Femur (tissue), 1 donor: ENCODE data around the gene TNIK.
"Not testable (repeated sequence)": the region's sequence is repeated elsewhere in the genome, so short reads cannot be mapped to it uniquely, and the experiment has no call there.

Experiments
- DNase-seq: peaks from one replicate; pipeline ENCODE4 v3.0.0-alpha.2; 2017

Gene TNIK

DNA sequence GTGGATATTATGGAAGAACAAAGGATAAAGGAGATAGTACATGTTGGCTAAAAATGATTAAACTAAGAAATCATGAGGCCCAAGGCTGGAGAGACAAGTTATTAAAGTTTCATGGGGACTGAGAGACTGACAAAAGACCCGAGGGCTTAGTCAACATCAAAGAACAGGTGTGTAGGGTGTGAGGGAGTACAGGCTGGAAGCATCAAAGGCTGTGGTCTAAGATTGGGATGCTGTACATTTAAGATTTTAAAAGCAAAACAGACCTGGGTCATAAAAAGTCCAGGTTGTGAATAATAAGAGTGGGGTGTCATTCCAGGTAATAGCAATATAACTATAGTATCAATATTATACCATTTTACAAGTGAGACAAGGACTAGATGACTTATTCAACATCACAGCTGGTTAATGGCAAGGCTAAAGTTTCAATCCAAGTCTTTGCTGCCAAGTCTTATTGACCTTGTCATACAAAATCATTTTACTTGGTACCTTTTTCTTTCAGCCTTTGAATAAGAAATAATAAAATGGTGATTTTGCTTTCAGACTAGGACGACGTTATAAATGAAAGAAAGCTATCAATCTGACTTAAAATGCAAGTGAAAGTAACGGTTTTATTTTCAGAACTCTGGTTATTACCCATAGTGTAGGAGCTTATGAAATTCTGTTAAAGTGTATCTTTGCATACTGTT is 211.6 kb downstream of the TNIK start:
- DNase-seq: no peak

DNA sequence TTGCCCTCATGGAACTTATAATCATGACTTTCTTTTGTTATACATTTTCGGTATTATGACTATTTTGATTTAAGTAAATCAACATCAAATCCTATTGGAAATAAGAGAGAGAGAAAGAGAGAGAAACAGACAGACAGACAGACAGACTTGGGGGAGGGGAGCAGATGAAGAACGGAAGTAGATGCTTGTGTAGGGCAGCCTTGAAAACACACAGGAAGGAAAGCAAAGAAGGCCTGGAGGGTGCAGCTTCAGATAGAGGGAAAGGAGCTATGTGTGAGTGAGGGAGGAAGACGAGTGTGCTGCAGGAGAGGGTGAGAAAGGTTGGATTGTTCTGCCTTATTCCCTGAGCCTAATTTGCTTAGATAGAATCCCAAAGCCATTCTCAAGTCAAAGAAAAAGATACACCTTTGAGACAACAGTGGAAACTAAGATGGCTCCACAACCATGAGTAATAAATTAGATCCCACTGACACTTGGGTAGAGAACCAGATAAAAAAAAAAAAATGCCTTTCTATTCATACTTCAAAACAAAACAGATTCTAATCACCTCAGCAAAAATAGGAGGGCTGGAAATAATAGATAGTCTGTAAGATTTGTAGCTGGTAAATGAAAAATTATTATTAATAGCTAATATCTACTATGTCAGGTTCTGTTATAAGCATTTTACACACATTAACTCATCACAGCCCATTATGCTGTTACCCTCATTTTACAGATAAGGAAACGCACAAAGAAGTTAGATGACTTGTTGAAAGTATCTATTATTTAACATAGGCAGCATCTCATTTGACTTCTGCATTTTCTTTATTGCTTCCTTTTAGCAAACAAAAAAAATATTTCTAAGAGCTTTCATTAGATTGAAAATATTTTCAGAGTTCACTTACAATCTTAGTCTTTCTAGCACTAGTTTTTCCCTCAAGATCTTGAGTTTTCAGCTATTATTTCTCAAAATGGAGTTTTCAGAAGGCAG is 214.1 kb downstream of the TNIK start:
- DNase-seq: no peak

DNA sequence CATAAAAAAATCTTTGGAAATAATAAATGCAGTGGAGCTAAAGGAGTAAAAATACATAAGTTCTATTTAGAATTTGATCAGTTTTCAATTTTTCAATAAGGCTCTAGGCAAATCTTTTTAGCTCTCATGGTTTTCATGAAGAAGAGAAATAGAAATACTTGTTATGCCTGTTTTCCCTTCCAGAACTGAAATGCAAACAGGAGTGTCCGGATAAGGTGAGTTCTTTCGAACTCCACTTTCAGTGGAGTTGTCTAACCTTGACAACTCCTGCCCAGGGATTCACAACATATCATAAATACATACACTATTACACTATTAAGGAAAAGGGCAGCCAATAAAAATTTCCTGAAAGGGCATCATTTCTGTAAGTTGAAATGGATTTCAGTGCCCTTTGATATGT is 217.3 kb downstream of the TNIK start:
- DNase-seq: no peak

DNA sequence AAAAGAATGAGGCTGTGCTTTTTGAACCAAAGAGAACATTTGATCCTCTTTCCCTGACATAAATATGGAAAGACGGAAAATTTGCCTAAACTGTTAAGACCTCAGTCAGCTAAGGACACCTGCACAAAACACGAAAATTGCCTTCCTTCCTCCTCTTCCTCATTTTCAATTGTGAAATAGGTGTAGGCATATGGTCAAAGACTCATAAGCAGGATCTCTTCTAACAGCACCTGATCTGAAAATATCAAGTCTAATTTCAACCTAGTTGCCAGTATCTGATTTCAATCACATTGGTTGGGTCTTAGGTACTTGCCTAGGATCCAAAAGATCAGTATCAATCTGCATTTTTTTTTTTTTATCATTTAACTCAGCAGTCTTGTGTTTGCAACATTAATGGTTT is 218.0 kb downstream of the TNIK start:
- no peak for DNase-seq

DNA sequence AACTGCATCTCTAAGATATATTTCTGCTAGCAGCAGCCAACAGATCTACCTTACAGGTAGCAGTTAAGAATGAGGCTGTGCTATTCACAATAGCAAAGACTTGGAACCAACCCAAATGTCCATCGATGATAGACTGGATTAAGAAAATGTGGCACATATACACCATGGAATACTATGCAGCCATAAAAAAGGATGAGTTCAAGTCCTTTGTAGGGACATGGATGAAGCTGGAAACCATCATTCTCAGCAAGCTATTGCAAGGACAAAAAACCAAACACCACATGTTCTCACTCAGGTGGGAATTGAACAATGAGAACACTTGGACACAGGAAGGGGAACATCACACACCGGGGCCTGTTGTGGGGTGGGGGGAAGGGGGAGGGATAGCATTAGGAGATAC is 218.6 kb downstream of the TNIK start:
- DNase-seq: not testable (repeated sequence)

DNA sequence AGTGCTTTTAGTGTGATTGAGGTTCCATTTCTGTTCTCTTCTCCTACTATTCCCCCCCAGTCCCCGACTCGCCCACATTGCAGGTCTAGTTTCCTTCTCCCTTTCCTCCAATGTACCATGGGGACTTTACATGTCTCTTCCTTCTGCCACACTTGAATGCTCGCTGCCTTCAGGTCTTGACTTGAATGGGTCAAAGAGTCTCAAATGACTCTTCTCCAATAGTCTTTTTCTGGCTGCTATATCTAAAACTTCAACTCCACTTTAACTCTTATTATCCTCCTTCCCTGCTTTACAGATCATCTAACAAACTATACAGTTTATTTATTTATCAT is 219.7 kb downstream of the TNIK start:
- DNase-seq: no peak

DNA sequence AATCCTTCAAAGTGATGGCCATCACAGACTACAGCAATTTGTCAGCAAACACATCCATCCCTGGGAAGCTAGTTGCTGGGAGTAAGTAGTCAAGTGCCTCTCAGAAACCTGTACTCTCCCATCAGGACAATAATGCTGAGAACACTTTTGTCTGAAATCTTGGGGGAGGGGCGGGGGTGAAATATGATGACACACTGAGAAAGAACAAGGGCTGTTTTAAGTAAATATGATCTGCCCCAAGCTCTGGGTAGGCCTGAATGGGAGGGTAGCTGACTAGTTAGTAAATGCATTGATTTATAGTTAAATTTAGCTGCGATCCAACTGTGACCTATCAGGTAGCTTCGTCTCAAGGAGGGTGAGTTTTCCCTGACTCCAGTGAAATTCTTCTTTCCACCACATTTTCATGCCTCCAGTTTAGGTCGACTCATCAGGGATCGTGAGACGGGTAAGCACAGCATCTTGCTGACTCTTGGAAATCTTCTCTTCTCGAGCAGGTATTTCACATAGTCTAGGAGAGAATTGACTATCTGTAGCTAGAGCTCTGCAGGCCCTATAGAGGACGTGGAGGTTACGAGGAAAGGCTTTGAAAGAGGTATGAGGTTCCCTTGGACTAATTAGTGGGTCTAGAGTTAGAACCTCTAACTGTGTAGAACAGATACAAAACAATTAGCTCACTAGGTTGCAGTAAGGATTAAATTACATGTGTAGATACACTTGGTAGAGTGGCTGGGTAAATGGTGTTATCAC is 220.3 kb downstream of the TNIK start:
- no peak for DNase-seq

DNA sequence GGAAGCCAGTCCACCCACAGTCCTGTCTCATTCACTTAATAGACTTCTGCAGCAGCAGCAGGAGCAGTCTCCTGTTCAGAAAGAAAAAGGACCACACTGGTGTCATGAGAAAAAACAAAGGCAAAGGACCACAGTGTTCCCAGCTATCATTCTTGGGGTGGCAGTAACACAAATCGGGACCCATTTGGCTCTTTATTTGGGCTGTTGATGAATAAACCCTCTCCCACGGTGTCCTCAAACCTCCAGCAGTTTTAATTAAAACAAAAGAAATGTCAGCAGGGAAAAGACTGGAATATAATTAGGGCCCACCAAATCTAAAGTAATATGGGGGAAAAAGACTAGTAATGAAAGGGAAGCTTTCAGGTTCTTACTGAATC is 223.2 kb downstream of the TNIK start:
- DNase-seq: no peak

DNA sequence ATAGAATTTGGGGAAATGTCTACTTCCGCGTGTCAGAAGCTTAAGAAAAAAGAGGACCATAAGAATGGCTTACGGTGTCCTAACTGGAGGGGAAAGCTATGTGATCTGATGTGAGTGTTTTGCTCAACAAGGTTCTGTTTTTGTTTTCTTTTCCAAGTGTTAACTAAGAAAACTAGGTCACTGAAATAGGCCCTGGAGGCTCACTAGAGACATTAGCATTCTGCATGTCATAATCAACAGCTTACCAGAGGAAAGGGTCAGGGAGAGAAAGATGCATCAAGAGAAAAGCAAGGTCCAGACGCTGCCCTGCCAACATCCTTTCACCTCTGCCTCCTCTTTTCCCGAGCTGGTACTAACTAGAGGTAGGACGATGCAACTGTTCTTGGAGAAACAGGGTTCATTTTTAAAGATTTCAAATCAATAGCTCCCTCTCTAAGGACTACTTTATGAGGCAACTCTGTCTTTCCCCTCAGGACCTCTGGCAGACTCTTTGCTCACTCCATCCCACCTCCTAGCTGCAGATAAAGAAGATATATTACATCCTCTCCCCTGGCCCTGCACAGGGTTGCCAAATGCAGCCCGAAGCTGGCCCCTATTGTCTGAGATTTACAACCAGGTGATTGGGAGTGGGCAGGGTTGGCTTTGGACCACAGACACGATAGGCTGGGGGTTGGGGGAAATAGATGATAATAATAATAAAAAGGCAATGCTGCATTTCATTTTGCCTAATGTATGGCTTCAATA is 223.8 kb downstream of the TNIK start:
- no peak for DNase-seq

DNA sequence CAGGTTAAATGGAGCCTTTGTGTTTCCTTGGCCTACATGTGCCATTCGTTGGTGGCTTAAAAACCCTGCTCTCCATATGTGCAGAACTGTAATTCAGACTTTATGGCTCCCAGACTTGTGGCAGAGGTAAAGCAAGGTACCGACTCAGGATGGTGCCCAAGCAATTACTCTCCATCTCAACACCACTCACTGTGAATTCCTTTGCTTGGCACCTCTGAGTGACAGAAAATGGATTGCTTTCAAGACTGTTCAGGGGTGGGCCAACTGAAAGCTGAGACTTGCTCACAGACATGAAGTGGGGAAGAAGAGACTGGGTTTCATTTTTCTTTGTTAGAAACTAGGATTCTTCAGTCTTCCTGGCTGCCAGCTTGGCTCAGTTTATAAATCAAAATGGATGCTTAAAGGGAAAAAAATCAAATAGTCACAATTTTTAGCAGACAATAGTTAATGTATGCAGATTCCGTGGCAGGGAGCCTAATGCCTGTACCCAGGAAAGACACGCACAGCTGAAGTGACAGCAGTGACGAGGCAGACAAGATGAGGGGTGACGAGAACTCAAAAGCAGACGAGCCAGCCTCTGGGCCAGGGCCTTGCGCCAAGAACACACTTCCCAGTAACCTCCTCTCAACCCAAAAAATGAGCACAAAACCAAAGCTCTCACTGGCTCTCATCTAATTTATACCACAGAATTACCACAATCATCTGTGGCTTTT is 225.8 kb downstream of the TNIK start:
- DNase-seq: no peak

DNA sequence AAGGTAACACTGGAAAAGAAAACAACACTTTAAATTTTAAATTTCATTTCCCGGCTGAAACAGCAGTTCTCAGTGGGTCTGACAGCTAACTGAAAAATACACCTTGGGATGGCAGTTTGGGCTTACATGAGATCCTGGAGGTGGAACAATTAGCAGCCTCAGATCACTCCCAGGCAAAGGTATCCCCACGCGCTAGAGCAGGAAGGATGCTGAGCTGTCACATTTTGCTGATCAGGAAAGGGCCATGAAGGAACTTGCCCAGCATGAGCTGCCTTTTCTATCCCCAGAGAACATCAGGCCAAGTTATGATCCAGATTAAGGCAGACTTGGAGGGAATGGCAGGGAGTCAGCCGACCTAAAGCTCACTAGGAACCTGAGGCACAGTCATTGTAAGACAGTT is 228.8 kb downstream of the TNIK start:
- DNase-seq: no peak

DNA sequence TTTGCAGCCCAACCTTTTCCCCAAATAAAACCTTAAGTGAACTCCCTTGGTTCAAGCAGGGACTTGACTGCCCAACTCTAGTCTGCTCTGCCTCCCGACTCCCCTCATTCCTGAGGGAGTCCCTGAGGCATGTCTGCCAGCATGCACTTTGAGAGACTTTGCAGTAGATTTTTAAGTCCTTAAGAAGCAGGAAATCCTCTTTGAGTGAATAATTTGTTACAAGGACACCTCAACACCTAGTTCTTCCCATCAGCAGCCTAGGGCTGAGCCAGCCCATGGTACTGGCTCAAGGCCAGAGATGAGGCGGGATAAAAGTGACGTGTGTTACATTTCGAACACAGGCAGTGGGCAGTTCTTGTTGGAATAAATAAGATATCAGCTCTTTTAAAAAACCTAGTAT is 229.3 kb downstream of the TNIK start:
- no peak for DNase-seq

DNA sequence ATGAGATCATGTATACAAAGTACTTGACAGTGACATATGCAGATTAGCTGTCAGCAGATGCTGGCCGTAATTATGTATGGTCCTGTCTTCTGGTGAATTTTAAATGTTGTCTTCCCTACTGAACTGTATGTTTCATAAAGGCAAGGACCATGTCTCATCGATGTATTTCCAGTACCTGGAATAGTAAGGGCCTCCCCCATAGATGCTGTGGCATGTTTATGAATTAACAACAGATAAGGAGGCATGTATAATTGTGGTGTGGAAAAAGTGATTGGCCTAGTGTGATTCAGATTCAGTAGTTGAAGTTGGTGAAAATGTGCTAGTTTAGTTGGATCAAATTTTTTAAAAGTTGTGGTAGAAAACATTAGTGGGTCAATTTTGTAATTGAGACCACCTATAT is 231.0 kb downstream of the TNIK start:
- no peak for DNase-seq

DNA sequence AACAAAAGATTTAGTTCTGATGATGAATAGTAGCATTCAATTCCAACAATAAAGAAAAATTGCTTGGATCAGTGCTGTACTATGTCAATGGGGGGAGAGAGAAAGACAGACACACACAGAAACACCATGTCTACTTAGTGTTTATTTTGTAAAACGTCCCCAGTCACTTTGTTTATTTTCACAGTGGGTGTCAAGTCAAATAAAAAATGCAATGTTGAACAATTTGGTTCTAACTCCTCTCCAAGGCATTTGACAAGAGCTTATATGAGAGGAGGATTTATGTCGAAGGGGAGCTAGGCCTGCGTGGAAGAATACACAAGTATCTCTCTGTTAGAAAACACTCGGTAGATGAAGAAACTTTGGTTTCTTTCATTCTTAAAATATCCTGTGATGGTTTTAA is 232.0 kb downstream of the TNIK start:
- DNase-seq: no peak

DNA sequence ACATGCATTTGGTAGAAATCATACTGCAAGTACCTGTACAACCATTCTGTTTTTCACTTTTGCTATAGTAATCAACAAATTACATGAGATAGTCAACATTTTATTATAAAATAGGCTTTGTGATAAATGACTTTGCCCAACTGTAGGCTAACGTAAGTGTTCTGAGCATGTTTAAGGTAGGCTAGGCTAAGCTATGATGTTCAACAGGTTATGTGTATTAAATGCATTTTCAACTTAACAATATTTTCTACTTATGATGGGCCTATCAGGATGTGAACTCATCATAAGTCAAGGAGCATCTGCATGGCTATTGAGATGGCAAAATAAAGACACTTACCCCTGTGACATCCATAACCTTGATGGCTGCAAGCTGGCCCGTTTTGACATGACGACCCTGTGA is 232.4 kb downstream of the TNIK start:
- no peak for DNase-seq

DNA sequence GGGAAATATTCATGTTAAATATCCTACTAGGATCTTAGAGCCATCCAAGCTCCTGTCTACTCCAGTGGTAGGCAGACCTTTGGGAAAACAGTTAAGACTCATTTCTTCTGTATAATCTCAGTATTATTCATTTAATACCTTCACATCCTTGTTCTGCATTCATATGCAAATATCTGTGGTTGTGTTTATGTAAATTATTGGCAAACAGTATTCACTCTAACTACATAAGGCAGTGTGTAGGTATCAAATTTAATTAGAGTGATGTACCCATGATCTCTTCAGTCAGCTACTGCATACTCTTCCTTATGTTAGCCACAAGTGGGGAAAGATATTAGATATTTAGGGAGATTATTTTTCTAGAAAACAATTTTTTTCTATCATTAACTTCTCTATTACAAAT is 232.8 kb downstream of the TNIK start:
- no peak for DNase-seq

DNA sequence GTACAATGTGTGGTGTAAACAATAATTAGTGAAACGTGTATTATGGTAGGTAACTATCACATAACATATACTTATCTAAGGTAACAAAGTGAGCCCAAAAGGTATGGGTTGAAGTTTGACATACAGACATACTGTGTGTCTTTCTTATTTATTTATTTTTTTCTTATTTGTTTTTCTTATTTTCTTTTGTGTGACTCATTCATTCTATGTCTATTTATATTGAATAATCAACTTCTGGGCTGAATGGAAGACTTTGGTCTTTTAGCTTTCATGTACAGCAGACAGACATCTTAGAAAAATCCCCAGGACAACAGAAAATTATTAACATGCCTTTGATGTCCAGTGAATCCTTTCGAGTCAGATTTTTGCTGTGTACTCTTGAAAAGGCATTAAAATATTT is 233.4 kb downstream of the TNIK start:
- no peak for DNase-seq

DNA sequence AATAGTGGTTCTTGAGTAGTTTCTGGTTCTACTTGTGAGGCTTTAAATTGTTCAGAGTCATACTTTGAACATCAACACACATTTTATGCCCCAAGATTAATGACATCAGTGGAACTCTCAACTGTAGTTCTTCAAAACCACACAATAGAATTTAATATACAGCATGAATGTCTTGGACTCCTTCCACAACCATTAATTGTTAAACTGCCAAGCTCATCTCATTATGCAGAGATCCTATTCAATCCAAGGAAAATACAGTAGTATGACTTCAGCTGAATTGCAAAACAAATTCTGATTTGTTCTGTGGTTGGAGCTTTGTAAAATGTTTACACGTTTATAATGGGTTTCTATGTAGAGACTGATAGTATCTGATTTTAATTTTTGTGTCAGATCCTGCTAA is 234.5 kb downstream of the TNIK start:
- DNase-seq: no peak

DNA sequence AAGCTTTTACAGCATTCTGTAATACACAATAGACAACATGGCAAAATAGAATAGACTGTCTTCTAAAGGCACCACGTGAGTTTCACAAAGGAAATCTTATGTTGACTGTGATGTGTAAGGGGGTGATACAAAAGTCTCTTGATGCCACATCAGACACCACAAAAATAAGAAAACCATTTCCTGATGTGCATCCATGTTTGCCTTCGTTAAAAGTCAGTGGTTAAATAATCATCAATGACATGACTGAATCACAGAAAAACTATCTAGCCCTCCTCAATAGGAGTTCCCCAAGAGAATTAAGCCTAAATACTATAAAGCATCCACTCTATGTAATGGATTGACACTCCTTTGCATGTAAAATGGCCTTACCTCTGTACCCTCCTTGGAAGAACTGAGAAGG is 235.0 kb downstream of the TNIK start:
- no peak for DNase-seq

DNA sequence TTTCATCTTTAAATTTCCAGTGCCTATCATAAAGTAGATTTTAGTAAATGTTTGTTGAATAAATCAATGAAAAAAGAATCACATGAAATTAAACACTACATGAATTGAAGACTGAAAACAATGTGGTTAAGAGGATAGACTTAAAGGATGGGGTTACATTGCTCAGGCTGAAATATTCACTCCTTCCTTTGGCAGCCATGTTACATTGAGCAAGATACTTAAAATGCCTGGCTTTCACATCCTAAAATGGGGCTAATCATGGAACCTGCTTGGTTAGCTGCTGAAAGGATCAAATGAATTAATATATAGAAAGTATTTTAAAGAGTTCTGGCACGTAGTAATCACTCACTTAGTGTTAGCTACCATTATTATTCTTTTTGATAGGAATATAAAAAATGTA is 236.8 kb downstream of the TNIK start:
- no peak for DNase-seq

DNA sequence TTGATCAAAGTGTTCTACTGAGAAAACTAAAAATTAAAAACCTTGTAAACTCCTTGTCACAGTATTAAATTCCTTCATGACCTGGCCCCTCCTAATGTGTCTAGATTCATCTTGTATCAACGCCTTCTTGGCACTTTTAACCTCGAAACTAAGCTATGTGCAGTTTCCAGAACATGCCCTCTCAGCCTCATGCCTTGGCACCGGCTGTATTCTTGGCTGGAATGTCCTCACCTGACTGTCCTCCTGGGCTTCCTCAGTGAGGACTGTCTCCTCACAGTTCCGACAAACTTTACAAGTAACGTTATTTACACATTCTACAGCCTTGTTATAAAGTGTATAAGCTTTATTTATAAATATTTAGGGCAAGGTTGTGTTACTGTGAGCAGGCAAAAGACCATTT is 237.2 kb downstream of the TNIK start:
- no peak for DNase-seq

DNA sequence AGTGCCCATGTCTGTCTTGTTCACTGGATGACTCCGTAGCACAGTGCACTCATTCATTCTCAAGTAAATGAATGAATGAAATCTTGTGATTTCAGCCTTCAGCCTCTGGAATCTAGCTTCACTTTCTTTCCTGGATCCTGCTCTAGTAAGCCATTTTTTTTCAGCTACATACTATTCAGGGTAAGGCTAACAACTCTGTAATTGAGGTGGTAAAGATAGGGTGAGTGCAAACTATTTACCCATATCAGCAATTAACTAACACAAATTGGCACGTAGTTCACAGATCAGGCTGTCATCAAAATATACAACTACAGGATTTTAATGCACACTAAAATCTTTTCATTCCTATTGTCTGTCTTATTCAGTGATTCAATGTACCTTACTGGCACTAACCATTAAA is 238.6 kb downstream of the TNIK start:
- no peak for DNase-seq

DNA sequence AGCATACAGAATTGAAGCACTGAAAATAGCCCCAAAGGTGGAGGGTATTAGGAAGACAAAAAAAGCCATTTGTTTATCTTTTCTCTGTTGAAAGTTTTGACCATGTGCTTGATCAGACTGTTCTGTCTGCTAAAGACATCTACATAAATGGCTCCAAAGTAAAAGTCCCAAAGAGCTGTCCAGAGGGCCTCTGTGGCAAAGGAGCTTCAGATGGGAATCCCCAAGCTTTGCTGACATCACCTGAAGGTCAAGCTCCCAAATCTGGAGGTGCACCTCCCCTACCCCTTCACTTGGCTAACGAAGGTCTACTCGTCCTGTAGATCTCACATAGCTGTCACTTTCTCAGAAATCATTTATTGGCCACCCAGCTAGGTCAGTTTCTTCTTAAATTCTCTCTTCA is 239.1 kb downstream of the TNIK start:
- DNase-seq: no peak
